ENCODE data around the gene PREX1.

DNA sequence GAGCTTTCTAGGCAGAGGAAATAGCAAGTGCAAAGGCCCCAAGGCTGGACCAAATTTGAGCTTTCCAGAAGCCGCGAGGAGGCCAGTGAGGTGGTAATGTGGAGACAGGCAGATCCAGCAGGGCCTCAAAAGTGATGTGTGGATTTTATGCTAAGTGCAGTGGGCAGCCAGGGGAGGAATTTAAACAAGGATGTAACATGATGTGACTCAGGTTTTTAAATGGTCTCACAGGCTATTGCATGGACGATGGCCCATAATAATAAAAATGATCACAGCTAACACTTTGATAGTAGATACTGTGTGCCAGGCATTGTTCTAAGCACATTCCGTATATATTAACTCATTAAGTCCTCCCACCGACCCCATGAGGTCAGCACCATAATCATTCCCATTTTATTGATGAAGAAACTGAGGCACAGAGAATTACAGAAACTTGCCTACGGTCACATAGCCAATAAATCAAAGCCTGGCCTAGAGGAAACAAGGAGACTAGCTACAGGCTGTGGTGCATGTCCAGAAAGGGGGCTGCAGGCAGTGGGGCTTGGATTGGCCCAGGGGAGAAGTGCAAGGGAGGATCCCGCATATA is 18.0 kb upstream of the PREX1 start:
- TF ChIP-seq, protein P1, sequence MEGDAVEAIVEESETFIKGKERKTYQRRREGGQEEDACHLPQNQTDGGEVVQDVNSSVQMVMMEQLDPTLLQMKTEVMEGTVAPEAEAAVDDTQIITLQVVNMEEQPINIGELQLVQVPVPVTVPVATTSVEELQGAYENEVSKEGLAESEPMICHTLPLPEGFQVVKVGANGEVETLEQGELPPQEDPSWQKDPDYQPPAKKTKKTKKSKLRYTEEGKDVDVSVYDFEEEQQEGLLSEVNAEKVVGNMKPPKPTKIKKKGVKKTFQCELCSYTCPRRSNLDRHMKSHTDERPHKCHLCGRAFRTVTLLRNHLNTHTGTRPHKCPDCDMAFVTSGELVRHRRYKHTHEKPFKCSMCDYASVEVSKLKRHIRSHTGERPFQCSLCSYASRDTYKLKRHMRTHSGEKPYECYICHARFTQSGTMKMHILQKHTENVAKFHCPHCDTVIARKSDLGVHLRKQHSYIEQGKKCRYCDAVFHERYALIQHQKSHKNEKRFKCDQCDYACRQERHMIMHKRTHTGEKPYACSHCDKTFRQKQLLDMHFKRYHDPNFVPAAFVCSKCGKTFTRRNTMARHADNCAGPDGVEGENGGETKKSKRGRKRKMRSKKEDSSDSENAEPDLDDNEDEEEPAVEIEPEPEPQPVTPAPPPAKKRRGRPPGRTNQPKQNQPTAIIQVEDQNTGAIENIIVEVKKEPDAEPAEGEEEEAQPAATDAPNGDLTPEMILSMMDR (conservative IDR thresholded peaks at IDR 0.05 in 1 of 2, IDR thresholded peaks at IDR 0.05 in 1 of 2; ENCODE audit: low read depth in 1 of 2, low read length in 2 of 2) = no peak
- no peak for TF ChIP-seq EZH2 (IDR thresholded peaks at IDR 0.05; ENCODE audit: low read length, missing control alignments)

Data from fibroblast of lung (primary cell).